Transverse colon (tissue), 4 donors: ENCODE measurements around the gene IL1RL2.

ENCODE experiments used
- EP300 ChIP-seq: sonication (generic); formaldehyde crosslinking; IDR thresholded peaks from one replicate; pipeline ENCODE4 v1.6.1; 2017; ENCODE audit warnings: antibody characterized with exemption, low read depth
- POLR2AphosphoS5 ChIP-seq, 3 donors: sonication (generic); formaldehyde crosslinking; IDR thresholded peaks; one replicate each; pipeline ENCODE4 v1.6.1; 2016; ENCODE audit warnings: antibody characterized with exemption in 3 of 3
- TF ChIP-seq, protein P1 (sequence below), 5 experiments: fragments of 200-600 bp in 3 of 5; fragments of 450-650 bp in 2 of 5; sonication (generic) in 3 of 5; IDR thresholded peaks; 1 replicate in 2 of 5; 2 replicates in 3 of 5; pipeline ENCODE4 v1.5.1; 2016 to 2017; ENCODE audit warnings: antibody characterized with exemption in 5 of 5, inconsistent platforms in 3 of 5, mild to moderate bottlenecking in 2 of 5, moderate library complexity in 1 of 5

DNA sequence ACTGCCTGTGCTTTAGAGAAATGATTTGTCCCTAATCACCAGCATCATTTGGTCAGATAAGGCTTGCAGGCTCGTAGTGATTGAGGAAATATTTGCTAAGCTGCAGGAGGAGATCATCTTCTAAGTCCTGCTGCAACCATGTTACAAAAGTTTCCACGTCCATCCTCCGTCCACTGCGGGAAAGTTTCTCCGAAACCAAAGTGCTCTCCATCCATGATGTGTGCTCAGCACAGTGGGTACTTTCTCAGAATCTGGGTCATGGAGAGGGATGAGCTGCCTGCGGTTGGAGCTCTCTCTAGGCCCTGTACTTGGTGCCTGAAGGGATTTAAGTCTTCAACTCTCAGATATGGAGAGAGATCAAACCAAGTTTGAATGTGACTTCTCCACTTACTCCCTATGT, 39.3 kb downstream of the IL1RL2 start:
- TF ChIP-seq POLR2AphosphoS5 (IDR thresholded peaks at IDR 0.05) = no peak
- TF ChIP-seq, protein P1, sequence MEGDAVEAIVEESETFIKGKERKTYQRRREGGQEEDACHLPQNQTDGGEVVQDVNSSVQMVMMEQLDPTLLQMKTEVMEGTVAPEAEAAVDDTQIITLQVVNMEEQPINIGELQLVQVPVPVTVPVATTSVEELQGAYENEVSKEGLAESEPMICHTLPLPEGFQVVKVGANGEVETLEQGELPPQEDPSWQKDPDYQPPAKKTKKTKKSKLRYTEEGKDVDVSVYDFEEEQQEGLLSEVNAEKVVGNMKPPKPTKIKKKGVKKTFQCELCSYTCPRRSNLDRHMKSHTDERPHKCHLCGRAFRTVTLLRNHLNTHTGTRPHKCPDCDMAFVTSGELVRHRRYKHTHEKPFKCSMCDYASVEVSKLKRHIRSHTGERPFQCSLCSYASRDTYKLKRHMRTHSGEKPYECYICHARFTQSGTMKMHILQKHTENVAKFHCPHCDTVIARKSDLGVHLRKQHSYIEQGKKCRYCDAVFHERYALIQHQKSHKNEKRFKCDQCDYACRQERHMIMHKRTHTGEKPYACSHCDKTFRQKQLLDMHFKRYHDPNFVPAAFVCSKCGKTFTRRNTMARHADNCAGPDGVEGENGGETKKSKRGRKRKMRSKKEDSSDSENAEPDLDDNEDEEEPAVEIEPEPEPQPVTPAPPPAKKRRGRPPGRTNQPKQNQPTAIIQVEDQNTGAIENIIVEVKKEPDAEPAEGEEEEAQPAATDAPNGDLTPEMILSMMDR (IDR thresholded peaks at IDR 0.05) = no peak
- TF ChIP-seq EP300 = no peak
